Activated CD8-positive, alpha-beta memory T cell treated with anti-CD3 and anti-CD28 coated beads for 1 hour (primary cell): ENCODE results near the gene VHLL.

Experiments used
- DNase-seq, 2 donors: peaks; one replicate each; pipeline ENCODE4 v3.0.0-alpha.2; 2020; ENCODE audit warnings: low read depth in 1 of 2; ENCODE audit errors: extremely low read depth in 1 of 2

Gene VHLL

DNA sequence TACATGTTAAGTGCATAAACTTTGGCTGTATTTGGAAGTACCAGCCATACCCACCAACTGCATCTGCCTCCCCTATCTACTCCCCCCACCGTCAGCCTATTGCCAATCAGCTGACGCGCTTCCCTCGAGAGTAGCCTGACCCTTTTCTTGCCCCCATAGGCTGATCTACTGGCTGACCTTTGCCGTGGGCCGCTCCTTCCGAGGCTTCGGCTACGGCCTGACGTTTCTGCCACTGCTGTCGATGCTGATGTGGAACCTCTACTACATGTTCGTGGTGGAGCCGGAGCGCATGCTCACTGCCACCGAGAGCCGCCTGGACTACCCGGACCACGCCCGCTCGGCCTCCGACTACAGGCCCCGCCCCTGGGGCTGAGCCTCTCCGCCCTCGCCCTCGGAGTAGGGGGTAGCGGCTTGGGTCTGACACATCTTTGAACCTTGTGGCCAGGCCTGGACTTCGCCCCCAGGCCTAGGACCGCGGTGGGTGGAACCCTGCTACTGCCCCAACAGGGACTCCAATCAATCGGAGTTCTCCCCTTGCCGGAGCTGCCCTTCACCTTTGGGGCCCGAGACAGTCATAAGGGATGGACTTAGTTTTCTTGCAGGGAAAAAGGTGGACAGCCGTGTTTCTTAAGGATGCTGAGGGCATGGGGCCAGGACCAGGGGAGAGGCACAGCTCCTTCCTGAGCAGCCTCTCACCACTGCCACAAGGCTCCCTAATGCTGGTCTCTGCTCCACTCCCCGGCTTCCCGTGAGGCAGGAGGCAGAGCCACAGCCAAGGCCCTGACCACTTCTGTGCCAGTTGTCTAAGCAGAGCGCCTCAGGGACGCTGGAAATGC is 7.7 kb downstream of the VHLL start:
- DNase-seq = peak in 1 of 2 donors; percentile 9

DNA sequence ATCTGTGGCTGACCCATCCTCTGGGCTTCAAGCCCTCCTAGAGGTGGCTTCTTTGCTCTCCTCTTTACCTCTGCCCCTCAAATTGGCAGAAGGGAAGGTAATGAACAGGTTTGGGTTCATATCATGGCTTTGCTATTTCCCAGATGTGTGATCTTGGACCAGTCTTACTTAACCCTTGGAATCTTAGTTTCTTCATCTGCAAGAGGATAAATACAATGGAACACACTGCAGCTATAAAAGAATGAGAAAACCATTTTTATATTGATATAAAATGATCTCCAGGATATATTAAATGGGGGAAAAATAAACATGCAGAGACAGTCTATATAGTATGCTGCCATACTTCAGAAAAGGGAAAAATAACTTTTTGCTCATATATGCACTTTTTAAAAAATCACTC is 9.2 kb downstream of the VHLL start:
- DNase-seq = no peak

DNA sequence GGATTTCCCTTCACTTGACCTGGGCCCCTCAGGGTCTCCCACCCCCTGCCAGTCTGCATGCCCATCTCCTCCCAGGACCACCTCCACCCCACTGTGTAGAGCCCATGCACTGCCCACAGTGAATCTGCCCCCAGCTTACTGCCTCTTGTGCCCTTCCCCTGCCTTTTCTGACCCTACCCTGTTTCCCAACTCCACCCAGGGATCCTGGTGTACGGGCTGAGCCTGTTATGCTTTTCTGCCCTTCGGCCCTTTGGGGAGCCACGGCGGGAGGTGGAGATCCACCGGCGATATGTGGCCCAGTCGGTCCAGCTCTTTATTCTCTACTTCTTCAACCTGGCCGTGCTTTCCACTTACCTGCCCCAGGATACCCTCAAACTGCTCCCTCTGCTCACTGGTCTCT is 13.0 kb downstream of the VHLL start:
- DNase-seq = no peak

DNA sequence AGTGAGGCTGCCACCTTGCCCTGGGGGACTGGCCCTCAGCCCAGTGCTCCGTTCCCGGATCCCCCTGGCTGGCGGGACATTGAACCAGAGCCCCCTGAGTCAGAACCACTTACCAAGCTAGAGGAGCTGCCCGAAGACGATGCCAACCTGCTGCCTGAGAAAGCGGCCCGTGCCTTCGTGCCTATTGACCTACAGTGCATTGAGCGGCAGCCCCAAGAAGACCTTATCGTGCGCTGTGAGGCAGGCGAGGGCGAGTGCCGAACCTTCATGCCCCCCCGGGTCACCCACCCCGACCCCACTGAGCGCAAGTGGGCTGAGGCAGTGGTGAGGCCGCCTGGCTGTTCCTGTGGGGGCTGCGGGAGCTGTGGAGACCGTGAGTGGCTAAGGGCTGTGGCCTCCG is 13.7 kb downstream of the VHLL start:
- no peak for DNase-seq

- DNase-seq = no peak
Measured at GRCh38 chr1:156284757-156285156, 14.3 kb downstream of the VHLL start.

DNA sequence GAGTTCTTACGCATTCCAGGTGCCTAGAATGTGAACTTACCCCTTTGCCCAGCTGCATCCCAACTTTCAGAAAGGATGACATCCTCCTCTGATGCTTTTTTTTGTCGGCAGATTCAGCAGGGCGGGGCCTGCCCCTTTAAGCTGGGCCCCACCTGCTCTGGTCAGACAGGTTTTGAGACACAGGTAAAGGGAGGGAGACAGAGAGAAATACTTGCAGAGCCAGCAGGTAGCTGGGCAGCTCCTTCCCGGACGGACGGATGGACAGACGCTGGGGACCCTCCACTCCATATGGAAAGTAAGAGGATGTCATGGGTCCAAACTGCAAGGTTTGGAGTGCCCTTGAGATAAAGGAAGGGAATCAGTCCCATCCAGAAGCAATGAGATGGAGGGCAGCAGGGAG is 15.0 kb downstream of the VHLL start, which contains the start of gene TMEM79:
TMEM79 (plus strand) TSS at position 214 of the 400 bp plus-strand sequence. CDS start 902 bp downstream, outside the sequence.
- DNase-seq = no peak

DNA sequence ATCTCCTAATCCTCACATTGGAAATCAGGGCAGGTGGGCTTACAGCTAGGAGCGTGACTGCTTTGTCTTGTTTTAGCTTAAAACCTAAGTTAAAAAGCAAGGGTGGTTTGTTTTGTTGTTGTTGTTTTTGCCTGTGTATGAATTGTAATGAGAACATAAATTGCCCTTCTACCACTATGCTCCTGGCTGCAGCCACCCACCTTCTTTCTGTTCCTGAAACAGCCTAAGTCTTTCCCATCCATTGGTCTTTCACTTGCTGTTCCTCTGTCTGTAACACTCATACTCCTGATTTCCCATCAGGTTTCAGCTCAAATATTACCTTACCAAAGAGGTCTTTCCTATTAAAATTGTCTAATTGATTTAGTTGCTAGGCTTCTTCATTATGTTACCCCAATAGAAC is 15.6 kb downstream of the VHLL start:
- no peak for DNase-seq

GRCh38 chr1:156282479-156283222 is 16.5 kb downstream of the VHLL start, which contains the start of gene SMG5:
TSS of gene SMG5 (minus strand) at chr1:156282825. CDS start at chr1:156282680, 145 bp downstream.
- DNase-seq = peak; percentile 85 to 92

DNA sequence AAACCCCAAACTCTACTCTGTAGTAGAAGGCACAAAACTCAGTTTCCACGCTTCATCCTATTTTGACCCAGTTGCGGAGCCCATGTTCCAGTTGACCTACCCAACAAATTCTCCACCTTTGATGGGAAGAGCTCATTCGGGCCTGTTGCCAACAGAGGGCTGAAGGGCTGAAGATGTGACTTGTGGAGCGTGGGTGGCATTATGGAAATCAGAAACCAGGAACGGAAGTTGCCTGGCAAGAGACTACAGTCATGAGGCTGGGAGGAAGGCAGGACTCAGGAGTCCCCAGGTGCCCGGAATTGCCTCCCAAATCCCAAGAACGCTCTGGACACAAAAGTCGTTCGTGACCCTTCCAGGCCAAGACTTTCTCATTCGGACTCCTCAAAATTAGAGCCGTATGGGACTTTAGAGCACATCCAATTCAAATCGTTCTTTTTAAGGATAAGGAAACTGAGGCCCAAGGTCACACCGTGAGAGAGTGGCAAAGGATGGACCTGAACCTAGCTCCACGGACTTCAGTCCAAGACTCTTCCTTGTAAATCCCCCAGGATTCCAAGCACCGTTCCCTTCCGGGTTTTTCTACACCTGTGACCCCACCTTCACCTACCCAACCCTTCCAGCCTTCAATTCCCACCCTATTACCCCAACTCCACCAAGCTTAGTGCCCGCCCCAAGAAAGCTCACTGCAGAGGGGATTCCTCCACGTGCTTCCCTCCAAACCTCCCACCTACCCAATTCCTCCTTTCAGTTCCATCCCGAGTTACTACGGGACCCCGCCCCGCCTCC is 17.2 kb downstream of the VHLL start:
- no peak for DNase-seq

DNA sequence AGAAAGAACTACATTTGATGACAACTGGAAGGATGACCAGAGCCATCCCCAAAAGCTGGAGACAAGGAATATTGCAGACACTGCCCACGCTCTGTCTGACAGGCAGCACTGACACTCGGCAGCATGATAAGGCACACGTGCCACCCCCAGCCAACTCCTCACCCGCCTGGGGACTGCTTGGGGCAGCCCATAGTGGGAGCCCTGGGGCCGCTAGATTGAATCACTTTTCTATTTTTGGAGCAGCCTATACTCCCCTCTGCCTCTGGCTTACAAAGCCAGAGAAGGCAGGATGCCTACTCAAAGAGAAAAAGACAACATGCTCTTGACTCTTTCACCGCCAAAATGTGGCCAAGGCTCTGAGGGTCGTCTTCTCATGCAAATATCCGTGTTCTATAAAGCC is 17.8 kb downstream of the VHLL start:
- no peak for DNase-seq

- no peak for DNase-seq
Measured at GRCh38 chr1:156279837-156280236, 19.3 kb downstream of the VHLL start.

DNA sequence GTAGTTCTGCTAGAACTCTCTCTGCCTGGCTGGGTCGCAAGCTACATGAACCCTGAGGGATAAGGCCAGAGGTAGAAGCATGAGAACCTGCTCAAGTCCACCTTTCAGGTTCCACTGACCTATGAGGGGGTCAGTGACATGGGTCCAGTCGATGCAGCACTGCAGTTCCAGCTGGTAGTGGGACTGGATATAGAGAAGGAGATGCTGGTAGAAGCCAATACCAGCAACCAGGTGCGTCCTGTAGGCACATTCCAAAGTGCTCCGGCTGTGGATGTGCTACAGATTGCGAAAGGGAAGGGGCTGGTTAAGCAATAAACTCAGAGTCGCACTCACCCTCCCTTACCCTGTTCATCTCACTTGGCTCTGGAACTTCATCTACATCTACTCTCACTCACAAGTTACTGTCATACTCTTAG is 22.1 kb downstream of the VHLL start:
- DNase-seq = no peak

DNA sequence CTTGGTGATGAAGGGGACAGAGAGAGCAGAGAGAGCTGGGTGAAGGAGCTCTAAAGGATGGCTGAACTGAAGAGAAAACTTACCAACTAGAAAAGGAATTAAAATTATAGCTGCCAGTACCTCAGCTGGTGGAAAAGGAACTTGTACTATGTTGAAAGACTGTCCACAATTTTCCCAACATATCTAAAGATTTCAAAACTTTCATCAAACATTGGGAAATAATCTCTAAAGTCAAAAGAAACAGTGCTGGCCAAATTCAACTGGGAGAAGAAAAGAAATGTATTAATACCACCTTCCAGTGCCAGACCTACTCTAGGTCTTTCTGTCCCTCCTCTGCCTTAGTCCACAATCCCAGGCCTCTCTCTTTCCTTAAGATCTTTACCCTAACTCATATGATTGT is 22.6 kb downstream of the VHLL start:
- no peak for DNase-seq

GRCh38 chr1:156270314-156270713 is 28.8 kb downstream of the VHLL start:
- no peak for DNase-seq

- DNase-seq = no peak
Measured at GRCh38 chr1:156268336-156268735, 30.8 kb downstream of the VHLL start.

GRCh38 chr1:156266051-156266450 is 33.1 kb downstream of the VHLL start:
- no peak for DNase-seq

DNA sequence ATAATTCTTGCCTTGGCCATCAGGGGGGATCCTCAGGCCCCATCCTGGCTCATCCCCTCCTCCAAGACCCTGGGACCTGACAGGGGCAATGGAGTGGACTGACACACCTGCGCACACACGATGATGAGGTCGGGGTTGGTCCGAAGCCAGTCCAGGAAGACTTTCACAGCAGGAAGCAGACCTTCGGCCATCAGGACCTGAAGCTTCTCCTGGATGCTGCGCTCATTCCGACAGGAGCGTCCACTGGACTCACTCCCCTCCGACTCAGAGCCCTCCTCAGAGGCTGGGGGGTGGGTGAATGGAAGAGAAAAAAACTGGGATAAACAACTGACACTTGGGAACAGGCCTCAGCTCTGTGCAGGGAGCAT is 35.8 kb downstream of the VHLL start:
- no peak for DNase-seq

DNA sequence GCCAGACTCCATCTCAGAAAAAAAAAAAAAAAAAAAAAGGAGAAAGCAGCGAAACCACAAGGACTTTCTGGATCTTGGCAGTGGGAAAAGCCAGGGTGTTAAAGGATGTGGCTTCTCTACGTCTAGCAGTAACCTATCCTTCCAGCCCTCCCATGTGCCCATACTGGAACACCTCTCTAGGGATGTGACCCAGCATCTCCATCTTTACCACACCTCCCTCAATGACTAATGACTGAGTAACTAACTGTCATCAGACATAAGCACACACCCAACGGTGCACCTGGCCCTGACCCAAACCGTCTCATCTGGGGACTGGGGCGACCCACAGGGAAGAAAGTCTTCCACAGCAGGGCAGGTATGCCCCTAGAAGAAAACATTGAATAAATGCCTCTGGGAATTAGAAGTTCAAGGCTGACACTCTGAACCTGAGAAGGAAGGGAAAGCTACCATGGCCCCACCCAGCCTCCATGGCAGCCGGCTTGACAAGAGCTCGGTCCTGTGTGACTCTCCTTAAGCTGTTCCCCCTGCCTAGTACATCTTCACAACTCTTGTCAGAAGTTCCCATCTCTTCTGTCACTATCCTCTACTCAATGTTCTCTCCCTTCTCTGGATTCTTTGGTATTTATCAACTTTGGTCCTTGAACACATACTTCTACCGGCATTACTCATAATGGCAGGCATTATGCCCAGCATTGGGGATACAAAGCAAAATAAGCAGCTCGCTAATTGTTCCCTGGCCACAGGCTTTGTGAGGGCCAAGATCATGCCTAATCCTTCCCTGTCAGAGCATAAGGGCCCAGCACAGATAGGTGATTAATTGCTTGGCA is 36.4 kb downstream of the VHLL start:
- no peak for DNase-seq

GRCh38 chr1:156260896-156261295 is 38.2 kb downstream of the VHLL start:
- no peak for DNase-seq

DNA sequence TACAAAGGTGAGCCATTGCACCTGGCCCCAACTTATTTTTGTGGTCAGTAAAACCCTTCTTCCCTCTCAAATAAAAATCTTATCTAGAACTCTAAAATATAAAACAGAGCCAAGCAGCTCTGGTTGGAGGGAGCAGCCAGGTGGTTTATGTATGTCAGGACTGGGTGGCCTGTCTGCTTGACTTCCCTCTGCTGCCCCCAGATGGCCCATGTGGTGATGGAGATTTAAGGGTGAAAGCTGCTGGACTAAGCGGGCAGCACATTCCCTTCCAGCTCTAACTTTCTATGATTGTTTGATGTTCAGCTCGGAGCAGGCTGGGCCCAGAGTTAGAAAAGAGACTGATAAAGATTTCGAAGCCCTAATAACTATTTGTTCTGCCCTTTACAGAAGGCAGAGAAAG is 39.3 kb downstream of the VHLL start:
- DNase-seq = no peak
